Measurements from ENCODE around the gene TNPO1. TPM values are rescaled to one million over a fixed set of nuclear protein-coding genes. Genes with fewer than 3 reads are reported as not detected.

Gene TNPO1
- total RNA-seq, result 10 to 100 TPM; 69.6 to 74.7 TPM
- polyA plus RNA-seq (2013, experiment 1 of 2), result 36.9 TPM
- polyA plus RNA-seq (2013, experiment 2 of 2), result 43.9 TPM
- 119 to 571 (median 313) reads per million in 172 experiments for total RNA-seq

DNA sequence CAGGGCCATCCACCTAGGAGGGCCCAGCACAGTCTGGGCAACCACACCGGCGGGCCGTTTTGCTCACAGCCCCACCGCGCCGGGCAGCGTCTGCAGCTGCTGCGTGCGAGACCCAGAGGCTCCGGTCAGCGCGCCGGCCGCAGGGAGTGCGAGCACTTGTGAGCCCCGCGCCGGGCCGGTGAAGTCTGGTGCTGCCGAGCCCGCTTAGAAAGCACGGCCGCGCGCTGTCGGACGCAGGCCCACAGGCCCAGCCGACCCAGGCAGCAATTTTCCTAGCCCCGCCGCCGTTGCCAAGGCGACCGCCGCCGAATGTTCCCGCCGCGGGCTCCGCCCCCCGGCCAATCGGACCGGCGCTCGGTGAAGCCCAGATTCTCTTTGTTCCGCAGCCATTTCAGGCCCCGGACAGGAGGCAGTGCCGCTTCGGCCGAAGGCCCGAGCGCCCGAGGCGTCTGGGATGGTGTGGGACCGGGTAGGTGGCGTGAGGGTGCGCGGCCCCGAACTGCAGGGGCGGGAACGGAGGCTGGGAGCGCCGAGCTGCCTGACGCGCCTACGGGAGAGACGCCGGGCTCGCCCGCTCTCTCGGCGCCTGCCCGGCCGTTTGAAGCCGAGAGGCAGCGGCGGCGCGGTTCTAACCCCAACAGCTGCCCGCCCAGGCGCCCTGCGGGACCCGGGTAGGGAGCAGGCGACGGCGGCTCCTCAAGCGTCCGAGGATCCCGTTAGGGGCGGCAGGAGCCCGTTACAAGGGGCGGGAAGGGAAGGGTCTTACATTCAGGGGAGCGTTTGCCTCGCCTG is at the start of gene TNPO1:
TSS of gene TNPO1 (plus strand) at position 378 of the 792 bp plus-strand sequence. CDS start at position 455, 77 bp downstream.
- peak; percentile 71 for ATAC-seq (ENCODE audit: poor library complexity)
- POLR2A ChIA-PET, result interaction anchor here (0.8 to 2.5 kb wide), 11 partner anchors 9 to 497 kb away, joined by 3 to 26 read pairs (median 5); partner anchors contain the start of genes FCHO2, MRPS27 and PTCD2

DNA sequence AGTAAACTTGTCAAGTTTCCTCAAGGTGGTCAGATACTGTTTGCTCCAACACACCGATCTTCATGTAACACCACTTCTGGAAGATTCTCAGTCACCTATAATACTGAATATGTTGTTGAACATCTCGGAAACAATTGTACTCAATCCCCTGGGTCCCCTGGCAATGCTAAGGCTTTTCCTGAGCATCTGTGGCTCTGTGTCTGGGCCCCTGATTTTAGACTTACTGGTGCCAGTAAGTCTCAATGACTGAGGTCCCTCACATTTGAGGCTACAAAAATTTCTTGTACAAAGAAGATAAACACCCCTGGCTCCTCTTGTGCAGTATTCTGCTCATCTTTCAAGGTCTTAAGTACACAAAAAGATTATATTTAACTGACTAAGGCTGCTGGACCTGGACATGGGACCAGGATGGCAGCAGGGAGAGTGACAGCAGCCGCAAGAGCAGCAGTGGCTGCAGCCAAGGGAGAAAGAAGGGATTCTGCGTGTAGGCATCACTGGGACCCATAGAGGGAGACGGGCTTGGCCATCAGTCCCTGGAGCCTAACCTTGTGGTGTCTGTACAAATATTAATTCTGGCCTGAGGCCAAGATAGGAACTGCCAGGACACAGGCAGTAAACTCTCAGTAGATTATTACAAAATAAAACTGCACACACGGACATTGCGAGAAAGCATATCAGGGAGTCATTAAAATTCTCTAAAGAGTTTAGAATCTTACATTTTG is 49.0 kb upstream of the TNPO1 start:
- ATAC-seq (ENCODE audit: poor library complexity) (no peak), DNase-seq (no peak)
- POLR2A ChIA-PET, result no interaction called here
- CTCF ChIA-PET, result interaction anchor here (0.7 kb wide), 1 partner anchor 71 kb away, joined by 3 read pairs; no protein-coding TSS in a partner anchor
- Mint-ChIP-seq H3K27ac (no peak overlapping the region), H3K9me3 (no peaks in the 10 kb centered on the region), H3K4me1 (ENCODE audit: low read depth) (no peaks in the 10 kb centered on the region), H3K4me3 (no peak overlapping the region), H3K36me3 (ENCODE audit: low read depth) (no peaks in the 10 kb centered on the region), H3K27me3 (peaks cover 21% of the 10 kb centered on the region)
- TF ChIP-seq, protein P1, sequence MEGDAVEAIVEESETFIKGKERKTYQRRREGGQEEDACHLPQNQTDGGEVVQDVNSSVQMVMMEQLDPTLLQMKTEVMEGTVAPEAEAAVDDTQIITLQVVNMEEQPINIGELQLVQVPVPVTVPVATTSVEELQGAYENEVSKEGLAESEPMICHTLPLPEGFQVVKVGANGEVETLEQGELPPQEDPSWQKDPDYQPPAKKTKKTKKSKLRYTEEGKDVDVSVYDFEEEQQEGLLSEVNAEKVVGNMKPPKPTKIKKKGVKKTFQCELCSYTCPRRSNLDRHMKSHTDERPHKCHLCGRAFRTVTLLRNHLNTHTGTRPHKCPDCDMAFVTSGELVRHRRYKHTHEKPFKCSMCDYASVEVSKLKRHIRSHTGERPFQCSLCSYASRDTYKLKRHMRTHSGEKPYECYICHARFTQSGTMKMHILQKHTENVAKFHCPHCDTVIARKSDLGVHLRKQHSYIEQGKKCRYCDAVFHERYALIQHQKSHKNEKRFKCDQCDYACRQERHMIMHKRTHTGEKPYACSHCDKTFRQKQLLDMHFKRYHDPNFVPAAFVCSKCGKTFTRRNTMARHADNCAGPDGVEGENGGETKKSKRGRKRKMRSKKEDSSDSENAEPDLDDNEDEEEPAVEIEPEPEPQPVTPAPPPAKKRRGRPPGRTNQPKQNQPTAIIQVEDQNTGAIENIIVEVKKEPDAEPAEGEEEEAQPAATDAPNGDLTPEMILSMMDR (IDR thresholded peaks at IDR 0.05), result no peak
- Histone ChIP-seq H3K36me3 (ENCODE audit: insufficient read depth, low read length) (no peaks in the 10 kb centered on the region), H3K4me3 (ENCODE audit: low read length) (no peak overlapping the region), H3K27me3 (ENCODE audit: control insufficient read depth in 1 of 2, insufficient read depth in 2 of 2, low read length in 2 of 2) (peaks cover 0 to 12% of the 10 kb centered on the region in 2 experiments), H3K9me3 (ENCODE audit: control insufficient read depth in 1 of 2, insufficient read depth in 1 of 2, low read length in 2 of 2) (no peaks in the 10 kb centered on the region), H3K27ac (ENCODE audit: low read depth in 1 of 2, low read length in 2 of 2) (no peak overlapping the region), H3K4me1 (ENCODE audit: insufficient read depth, low read length) (no peaks in the 10 kb centered on the region)
- intact Hi-C loops (cut with DNase I, micrococcal nuclease), result no loop called here

More for the DNA sequence above, at the start of gene TNPO1:
- peaks cover 30% of the 10 kb centered on the region for H3K4me1 Mint-ChIP-seq (ENCODE audit: low read depth)
- CTCF ChIA-PET, result no interaction called here
- H3K9me3 Mint-ChIP-seq, result no peaks in the 10 kb centered on the region
- Histone ChIP-seq H3K27ac (ENCODE audit: low read depth in 1 of 2, low read length in 2 of 2) (peak within 1 kb of the TSS; percentile 79 to 87), H3K27me3 (ENCODE audit: control insufficient read depth in 1 of 2, insufficient read depth in 2 of 2, low read length in 2 of 2) (peaks cover 3 to 4% of the 10 kb centered on the region in 2 experiments), H3K36me3 (ENCODE audit: insufficient read depth, low read length) (no peaks in the 10 kb centered on the region), H3K9me3 (ENCODE audit: control insufficient read depth in 1 of 2, insufficient read depth in 1 of 2, low read length in 2 of 2) (no peaks in the 10 kb centered on the region), H3K4me1 (ENCODE audit: insufficient read depth, low read length) (peaks cover 15% of the 10 kb centered on the region), H3K4me3 (ENCODE audit: low read length) (peak within 1 kb of the TSS; percentile 87)
- DNase-seq, result peak; percentile 70 to 93 (median 79)
- intact Hi-C loops (cut with DNase I, micrococcal nuclease), result loop anchor here (1.0 to 10.0 kb wide), 4 partner anchors 32 to 678 kb away; partner anchors contain the start of genes BTF3 (in 1 of the 2) and FCHO2 (in 1 of the 2)
- peak within 1 kb of the TSS; percentile 89 for H3K4me3 Mint-ChIP-seq
- TF ChIP-seq, protein P1 (IDR thresholded peaks at IDR 0.05), result no peak
- H3K36me3 Mint-ChIP-seq (ENCODE audit: low read depth), result peaks cover 9% of the 10 kb centered on the region
- H3K27me3 Mint-ChIP-seq, result peaks cover 22% of the 10 kb centered on the region
- peak within 1 kb of the TSS; percentile 86 for H3K27ac Mint-ChIP-seq

DNA sequence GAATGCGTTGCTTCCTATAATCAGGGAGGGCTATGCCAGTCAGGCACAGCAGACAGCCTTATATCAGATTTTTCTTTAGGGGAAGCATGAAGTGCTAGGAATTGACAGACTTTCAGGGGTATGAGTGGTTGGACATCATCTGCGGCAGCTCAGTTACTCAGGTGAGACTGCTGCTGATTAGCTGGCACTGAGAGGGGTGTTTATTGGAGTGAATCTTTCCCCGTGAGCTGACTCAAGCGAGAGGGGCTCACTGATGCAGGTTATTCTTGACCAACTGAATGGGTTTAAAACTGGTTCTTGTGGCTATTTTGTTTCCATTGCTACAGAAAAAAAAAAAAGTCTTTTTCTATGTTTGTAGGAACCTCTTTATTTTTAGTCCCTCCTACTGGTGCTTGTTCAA is 46.2 kb upstream of the TNPO1 start:
- H3K27me3 Mint-ChIP-seq, result peaks cover 10% of the 10 kb centered on the region
- Histone ChIP-seq H3K27me3 (ENCODE audit: control insufficient read depth in 1 of 2, insufficient read depth in 2 of 2, low read length in 2 of 2) (peaks cover 0 to 12% of the 10 kb centered on the region in 2 experiments), H3K9me3 (ENCODE audit: control insufficient read depth in 1 of 2, insufficient read depth in 1 of 2, low read length in 2 of 2) (no peaks in the 10 kb centered on the region), H3K4me3 (ENCODE audit: low read length) (no peak overlapping the region), H3K36me3 (ENCODE audit: insufficient read depth, low read length) (no peaks in the 10 kb centered on the region), H3K4me1 (ENCODE audit: insufficient read depth, low read length) (no peaks in the 10 kb centered on the region), H3K27ac (ENCODE audit: low read depth in 1 of 2, low read length in 2 of 2) (no peak overlapping the region)
- H3K27ac Mint-ChIP-seq, result no peak overlapping the region
- ATAC-seq (ENCODE audit: poor library complexity) (no peak), DNase-seq (no peak)
- no peak overlapping the region for H3K4me3 Mint-ChIP-seq
- TF ChIP-seq, protein P1 (IDR thresholded peaks at IDR 0.05), result no peak
- ChIA-PET CTCF (no interaction called here), POLR2A (no interaction called here)
- no peaks in the 10 kb centered on the region for H3K4me1 Mint-ChIP-seq (ENCODE audit: low read depth)
- H3K36me3 Mint-ChIP-seq (ENCODE audit: low read depth), result no peaks in the 10 kb centered on the region
- H3K9me3 Mint-ChIP-seq, result no peaks in the 10 kb centered on the region
- intact Hi-C loops (cut with DNase I, micrococcal nuclease), result no loop called here

Measured in CD4-positive, alpha-beta T cell (primary cell).